ENCODE data around the gene MSI2. TPM values are rescaled to one million over a fixed set of nuclear protein-coding genes. Genes with fewer than 3 reads are reported as not detected.

Gene MSI2
- total RNA-seq, 4 donors from 2014 or later, result 19.7 to 35.8 (median 22.4) TPM

GRCh38 chr17:57508671-57509070 is 252.3 kb downstream of the MSI2 start:
- Histone ChIP-seq H3K4me3 (no peak overlapping the region), H3K27ac (no peak overlapping the region), H3K36me3 (no peaks in the 10 kb centered on the region), H3K27me3 (no peaks in the 10 kb centered on the region), H3K9me3 (no peaks in the 10 kb centered on the region), H3K4me1 (peaks cover 11% of the 10 kb centered on the region)
- TF ChIP-seq POLR2AphosphoS5 (IDR thresholded peaks at IDR 0.05) (no peak), POLR2A (IDR thresholded peaks at IDR 0.05) (no peak), EP300 (IDR thresholded peaks at IDR 0.05) (no peak)
- TF ChIP-seq, protein P1, sequence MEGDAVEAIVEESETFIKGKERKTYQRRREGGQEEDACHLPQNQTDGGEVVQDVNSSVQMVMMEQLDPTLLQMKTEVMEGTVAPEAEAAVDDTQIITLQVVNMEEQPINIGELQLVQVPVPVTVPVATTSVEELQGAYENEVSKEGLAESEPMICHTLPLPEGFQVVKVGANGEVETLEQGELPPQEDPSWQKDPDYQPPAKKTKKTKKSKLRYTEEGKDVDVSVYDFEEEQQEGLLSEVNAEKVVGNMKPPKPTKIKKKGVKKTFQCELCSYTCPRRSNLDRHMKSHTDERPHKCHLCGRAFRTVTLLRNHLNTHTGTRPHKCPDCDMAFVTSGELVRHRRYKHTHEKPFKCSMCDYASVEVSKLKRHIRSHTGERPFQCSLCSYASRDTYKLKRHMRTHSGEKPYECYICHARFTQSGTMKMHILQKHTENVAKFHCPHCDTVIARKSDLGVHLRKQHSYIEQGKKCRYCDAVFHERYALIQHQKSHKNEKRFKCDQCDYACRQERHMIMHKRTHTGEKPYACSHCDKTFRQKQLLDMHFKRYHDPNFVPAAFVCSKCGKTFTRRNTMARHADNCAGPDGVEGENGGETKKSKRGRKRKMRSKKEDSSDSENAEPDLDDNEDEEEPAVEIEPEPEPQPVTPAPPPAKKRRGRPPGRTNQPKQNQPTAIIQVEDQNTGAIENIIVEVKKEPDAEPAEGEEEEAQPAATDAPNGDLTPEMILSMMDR (IDR thresholded peaks at IDR 0.05), result no peak
- 95% methylated on average over 10 of the region's 10 CpGs for WGBS
- no peak for DNase-seq (ENCODE audit: low spot score in 2 of 2)

- no peak for TF ChIP-seq EP300 (IDR thresholded peaks at IDR 0.05)
- TF ChIP-seq, protein P1 (IDR thresholded peaks at IDR 0.05), result no peak
- TF ChIP-seq POLR2AphosphoS5 (IDR thresholded peaks at IDR 0.05), result no peak
- no peak for TF ChIP-seq POLR2A (IDR thresholded peaks at IDR 0.05)
- Histone ChIP-seq H3K4me3 (no peak overlapping the region), H3K36me3 (no peaks in the 10 kb centered on the region), H3K9me3 (no peaks in the 10 kb centered on the region), H3K27ac (no peak overlapping the region), H3K27me3 (no peaks in the 10 kb centered on the region), H3K4me1 (peaks cover 9% of the 10 kb centered on the region)
- WGBS, result 91% methylated on average over 14 of the region's 14 CpGs
- DNase-seq (ENCODE audit: low spot score in 2 of 2), result no peak
Observed at GRCh38 chr17:57511475-57512123, 255.3 kb downstream of the MSI2 start.

DNA sequence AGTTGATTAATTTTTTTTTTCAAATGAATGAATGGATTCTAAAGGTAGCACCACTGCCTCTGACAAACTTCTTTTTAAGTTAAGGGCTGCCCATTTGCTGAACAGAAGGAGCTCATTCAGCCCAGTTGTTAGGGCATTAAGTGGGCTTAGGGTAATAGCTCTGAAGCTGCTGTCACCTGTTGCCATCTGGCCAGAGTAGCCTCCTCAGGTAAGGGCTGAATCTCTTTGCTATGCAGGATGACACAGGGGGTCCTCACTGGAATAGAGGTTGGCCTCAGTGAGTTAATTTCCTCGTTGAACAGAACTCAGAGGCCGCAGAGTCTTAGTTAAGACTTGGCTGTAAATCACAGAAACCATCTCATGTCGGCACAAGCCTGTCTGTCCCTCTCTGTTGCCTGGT is 255.9 kb downstream of the MSI2 start:
- Histone ChIP-seq H3K27me3 (no peaks in the 10 kb centered on the region), H3K9me3 (no peaks in the 10 kb centered on the region), H3K4me1 (peaks cover 5% of the 10 kb centered on the region), H3K36me3 (no peaks in the 10 kb centered on the region), H3K27ac (no peak overlapping the region), H3K4me3 (no peak overlapping the region)
- 84% methylated on average over 3 of the region's 3 CpGs for WGBS
- TF ChIP-seq EP300 (IDR thresholded peaks at IDR 0.05), result no peak
- no peak for TF ChIP-seq POLR2A (IDR thresholded peaks at IDR 0.05)
- TF ChIP-seq POLR2AphosphoS5 (IDR thresholded peaks at IDR 0.05), result no peak
- TF ChIP-seq, protein P1 (IDR thresholded peaks at IDR 0.05), result no peak
- no peak for DNase-seq (ENCODE audit: low spot score in 2 of 2)

DNA sequence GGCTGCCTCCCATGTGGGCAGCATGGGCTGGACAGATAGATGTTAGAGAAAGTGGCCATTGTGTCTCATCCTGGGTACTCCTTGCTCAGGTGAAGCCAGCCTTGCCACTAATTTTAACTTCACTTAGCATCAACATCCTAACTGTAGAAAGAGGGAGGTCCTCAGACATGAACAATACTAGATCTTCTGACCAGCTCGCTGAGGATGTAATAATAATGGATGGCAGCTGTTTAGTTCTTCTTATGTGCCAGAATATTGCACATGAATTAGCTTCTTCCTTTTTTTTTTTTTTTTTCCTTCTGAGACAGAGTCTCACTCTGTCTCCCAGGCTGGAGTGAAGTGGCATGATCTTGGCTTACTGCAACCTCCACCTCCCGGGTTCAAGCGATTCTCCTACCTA is 256.4 kb downstream of the MSI2 start:
- Histone ChIP-seq H3K4me1 (peaks cover under 1% of the 10 kb centered on the region), H3K9me3 (no peaks in the 10 kb centered on the region), H3K4me3 (no peak overlapping the region), H3K27ac (no peak overlapping the region), H3K27me3 (no peaks in the 10 kb centered on the region), H3K36me3 (no peaks in the 10 kb centered on the region)
- TF ChIP-seq EP300 (IDR thresholded peaks at IDR 0.05) (no peak), POLR2A (IDR thresholded peaks at IDR 0.05) (no peak), POLR2AphosphoS5 (IDR thresholded peaks at IDR 0.05) (no peak)
- TF ChIP-seq, protein P1 (IDR thresholded peaks at IDR 0.05), result no peak
- DNase-seq (ENCODE audit: low spot score in 2 of 2), result no peak
- 84% methylated on average over 3 of the region's 3 CpGs for WGBS

- H3K4me3 ChIP-seq, result no peak overlapping the region
- H3K4me1 ChIP-seq, result no peaks in the 10 kb centered on the region
- no peaks in the 10 kb centered on the region for H3K27me3 ChIP-seq
- H3K9me3 ChIP-seq, result no peaks in the 10 kb centered on the region
- 76% methylated on average over 4 of the region's 4 CpGs for WGBS
- no peak for DNase-seq (ENCODE audit: low spot score in 2 of 2)
- no peak for TF ChIP-seq POLR2AphosphoS5 (IDR thresholded peaks at IDR 0.05)
- H3K27ac ChIP-seq, result no peak overlapping the region
- H3K36me3 ChIP-seq, result no peaks in the 10 kb centered on the region
Observed at GRCh38 chr17:57513569-57513968, 257.2 kb downstream of the MSI2 start.

DNA sequence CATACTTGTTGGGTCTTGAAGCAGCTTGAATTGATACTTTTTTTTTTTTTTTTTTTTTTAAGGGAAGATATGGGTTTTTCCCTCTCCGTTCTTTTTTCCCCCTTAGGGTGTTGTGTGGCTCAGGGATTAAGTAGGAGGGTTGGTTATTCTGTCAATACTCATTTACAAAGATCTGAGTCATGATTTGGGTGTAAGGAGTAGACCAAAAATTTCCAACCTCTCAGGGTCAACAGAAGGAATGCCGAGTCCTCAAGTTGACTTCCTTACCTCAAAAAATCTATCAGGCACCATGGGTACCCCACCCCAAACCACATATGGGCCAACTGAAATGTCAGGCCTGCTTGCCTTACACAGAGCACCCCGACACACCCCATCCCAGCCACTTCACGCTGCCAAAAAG is 258.3 kb downstream of the MSI2 start:
- 59% methylated on average over 4 of the region's 4 CpGs for WGBS
- TF ChIP-seq POLR2A (IDR thresholded peaks at IDR 0.05) (no peak), EP300 (IDR thresholded peaks at IDR 0.05) (no peak)
- Histone ChIP-seq H3K9me3 (no peaks in the 10 kb centered on the region), H3K36me3 (no peaks in the 10 kb centered on the region), H3K27me3 (no peaks in the 10 kb centered on the region), H3K4me1 (no peaks in the 10 kb centered on the region), H3K4me3 (no peak overlapping the region), H3K27ac (no peak overlapping the region)
- DNase-seq (ENCODE audit: low spot score in 2 of 2), result no peak

All from suprapubic skin (tissue), 4 donors.